GM19193 (cell line): ENCODE data around the gene SAP30BP.

ENCODE experiments used
- POLR2A ChIP-seq: IDR thresholded peaks from 4 replicates; pipeline ENCODE4 v1.6.1; 2011; ENCODE audit not compliant: insufficient read depth, insufficient read length; ENCODE audit errors: extremely low read depth

SAP30BP gene

GRCh38 chr17:75743625-75744206 lies 76.6 kb downstream of the SAP30BP start:
- no peak for TF ChIP-seq POLR2A

GRCh38 chr17:75748706-75749105 lies 81.6 kb downstream of the SAP30BP start:
- no peak for TF ChIP-seq POLR2A

GRCh38 chr17:75749545-75750389 lies 82.6 kb downstream of the SAP30BP start:
- no peak for TF ChIP-seq POLR2A

- TF ChIP-seq POLR2A = no peak
Observed at GRCh38 chr17:75750661-75751423, 83.7 kb downstream of the SAP30BP start.

GRCh38 chr17:75751676-75752404 lies 84.7 kb downstream of the SAP30BP start:
- TF ChIP-seq POLR2A = no peak

- no peak for TF ChIP-seq POLR2A
Observed at GRCh38 chr17:75752405-75752709, 85.2 kb downstream of the SAP30BP start.

GRCh38 chr17:75752802-75753513 lies 85.8 kb downstream of the SAP30BP start:
- TF ChIP-seq POLR2A = no peak

GRCh38 chr17:75753514-75754377 lies 86.6 kb downstream of the SAP30BP start:
- peak; percentile 11 for TF ChIP-seq POLR2A

- TF ChIP-seq POLR2A = no peak
Observed at GRCh38 chr17:75754378-75755204, 87.5 kb downstream of the SAP30BP start.

GRCh38 chr17:75755205-75755901 lies 88.2 kb downstream of the SAP30BP start:
- no peak for TF ChIP-seq POLR2A

GRCh38 chr17:75755990-75756389 lies 88.9 kb downstream of the SAP30BP start:
- TF ChIP-seq POLR2A = no peak

- TF ChIP-seq POLR2A = no peak
Observed at GRCh38 chr17:75756451-75757085, 89.4 kb downstream of the SAP30BP start.
